GM12873 (cell line): ENCODE data around the gene FBF1.

Experiments
- CTCF ChIP-seq: IDR thresholded peaks from 2 replicates; pipeline ENCODE4 v1.5.1; 2012; ENCODE audit warnings: low read depth, mild to moderate bottlenecking, moderate library complexity, low read length, control low read depth; ENCODE audit not compliant: insufficient read depth; ENCODE audit errors: missing control alignments

FBF1 gene

GRCh38 chr17:75940727-75941441 lies at the start of gene FBF1:
TSS of gene FBF1 (minus strand) at chr17:75941042. CDS start at chr17:75938149, 2,893 bp downstream.
- TF ChIP-seq CTCF: no peak

- TF ChIP-seq CTCF: no peak
Measured at GRCh38 chr17:75987041-75987440, 46.2 kb upstream of the FBF1 start.

GRCh38 chr17:75985986-75986385 lies 45.1 kb upstream of the FBF1 start:
- no peak for TF ChIP-seq CTCF

- TF ChIP-seq CTCF: no peak
Measured at GRCh38 chr17:75983501-75984181, 42.8 kb upstream of the FBF1 start.

- TF ChIP-seq CTCF: no peak
Measured at GRCh38 chr17:75981019-75981615, 40.3 kb upstream of the FBF1 start.

GRCh38 chr17:75980188-75981018 lies 39.6 kb upstream of the FBF1 start:
- TF ChIP-seq CTCF: no peak
